HFF-Myc (cell line): ENCODE results near the gene ABHD17B.

Source experiments
- DNase-seq: peaks from one replicate; pipeline ENCODE4 v3.0.0-alpha.2; 2011; ENCODE audit warnings: low read depth; ENCODE audit errors: extremely low read depth
- H3K4me3 ChIP-seq: replicated peaks from 2 replicates; pipeline ENCODE4 v1.5.1; 2011; ENCODE audit warnings: low read depth, mild to moderate bottlenecking, control low read depth, low read length
- TF ChIP-seq, protein P1 (sequence below): IDR thresholded peaks from 2 replicates; pipeline ENCODE4 v1.5.1; 2012; ENCODE audit warnings: mild to moderate bottlenecking, low read depth, low read length, control low read depth; ENCODE audit errors: missing control alignments

ABHD17B gene

DNA sequence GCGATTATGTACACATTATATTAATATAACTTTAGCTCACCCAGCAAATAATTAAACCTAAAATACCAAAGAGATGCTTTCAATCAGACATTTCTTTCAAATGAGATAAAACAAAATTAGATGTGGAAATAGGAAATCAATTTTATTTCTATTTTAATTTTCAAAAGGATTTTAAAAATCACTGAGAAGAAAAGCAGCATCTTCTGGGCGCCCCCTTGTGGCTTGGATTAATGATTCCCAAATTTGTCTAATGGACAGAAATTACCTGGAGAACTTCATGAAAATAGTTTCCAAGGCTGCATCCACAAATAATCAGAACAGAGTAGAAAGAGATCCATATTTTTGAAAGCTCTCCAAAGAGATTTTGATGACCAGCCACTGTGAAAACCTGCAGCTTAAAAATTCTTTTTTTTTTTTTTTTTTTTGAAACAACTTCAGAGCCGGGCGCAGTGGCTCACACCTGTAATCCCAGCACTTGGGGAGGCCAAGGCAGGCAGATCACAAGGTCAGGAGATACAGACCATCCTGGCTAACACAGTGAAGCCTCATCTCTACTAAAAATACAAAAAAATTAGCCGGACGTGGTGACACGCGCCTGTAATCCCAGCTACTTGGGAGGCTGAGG is 91.8 kb downstream of the ABHD17B start:
- no peak overlapping the region for H3K4me3 ChIP-seq
- TF ChIP-seq, protein P1, sequence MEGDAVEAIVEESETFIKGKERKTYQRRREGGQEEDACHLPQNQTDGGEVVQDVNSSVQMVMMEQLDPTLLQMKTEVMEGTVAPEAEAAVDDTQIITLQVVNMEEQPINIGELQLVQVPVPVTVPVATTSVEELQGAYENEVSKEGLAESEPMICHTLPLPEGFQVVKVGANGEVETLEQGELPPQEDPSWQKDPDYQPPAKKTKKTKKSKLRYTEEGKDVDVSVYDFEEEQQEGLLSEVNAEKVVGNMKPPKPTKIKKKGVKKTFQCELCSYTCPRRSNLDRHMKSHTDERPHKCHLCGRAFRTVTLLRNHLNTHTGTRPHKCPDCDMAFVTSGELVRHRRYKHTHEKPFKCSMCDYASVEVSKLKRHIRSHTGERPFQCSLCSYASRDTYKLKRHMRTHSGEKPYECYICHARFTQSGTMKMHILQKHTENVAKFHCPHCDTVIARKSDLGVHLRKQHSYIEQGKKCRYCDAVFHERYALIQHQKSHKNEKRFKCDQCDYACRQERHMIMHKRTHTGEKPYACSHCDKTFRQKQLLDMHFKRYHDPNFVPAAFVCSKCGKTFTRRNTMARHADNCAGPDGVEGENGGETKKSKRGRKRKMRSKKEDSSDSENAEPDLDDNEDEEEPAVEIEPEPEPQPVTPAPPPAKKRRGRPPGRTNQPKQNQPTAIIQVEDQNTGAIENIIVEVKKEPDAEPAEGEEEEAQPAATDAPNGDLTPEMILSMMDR = peak; percentile 61
- no peak for DNase-seq

DNA sequence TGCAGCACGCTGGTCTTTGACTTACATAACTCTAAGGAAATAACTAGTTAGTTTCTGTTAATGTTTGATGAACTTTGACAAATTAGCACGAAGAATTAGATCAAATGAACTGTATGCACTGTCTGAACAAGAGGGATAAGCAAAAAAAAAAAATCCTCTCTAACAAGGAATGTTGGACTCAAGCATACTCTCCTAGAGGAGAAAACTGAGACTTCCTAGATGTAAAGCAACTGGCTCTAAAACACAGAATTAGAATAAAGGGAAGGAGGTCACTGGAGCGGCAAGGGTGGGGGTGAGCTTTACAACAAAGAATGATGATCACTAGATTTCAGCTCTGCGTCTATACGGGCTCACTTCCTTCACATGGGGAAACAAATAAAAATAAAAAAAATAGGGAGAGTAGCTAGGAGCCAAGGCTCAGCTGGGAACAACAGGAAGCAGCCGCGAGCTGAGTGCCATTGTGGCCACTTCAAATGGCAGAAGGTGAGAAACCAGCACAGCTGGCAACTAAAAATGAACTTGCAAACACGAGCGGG is 94.0 kb downstream of the ABHD17B start:
- DNase-seq = no peak
- TF ChIP-seq, protein P1 = no peak
- no peak overlapping the region for H3K4me3 ChIP-seq
